ENCODE data around the gene MAPK8IP1. TPM values are rescaled to one million over a fixed set of nuclear protein-coding genes. Genes with fewer than 3 reads are reported as not detected.

The MAPK8IP1 gene
- total RNA-seq, 2 experiments from 2014 or later: 0.85 to 0.86 TPM

DNA sequence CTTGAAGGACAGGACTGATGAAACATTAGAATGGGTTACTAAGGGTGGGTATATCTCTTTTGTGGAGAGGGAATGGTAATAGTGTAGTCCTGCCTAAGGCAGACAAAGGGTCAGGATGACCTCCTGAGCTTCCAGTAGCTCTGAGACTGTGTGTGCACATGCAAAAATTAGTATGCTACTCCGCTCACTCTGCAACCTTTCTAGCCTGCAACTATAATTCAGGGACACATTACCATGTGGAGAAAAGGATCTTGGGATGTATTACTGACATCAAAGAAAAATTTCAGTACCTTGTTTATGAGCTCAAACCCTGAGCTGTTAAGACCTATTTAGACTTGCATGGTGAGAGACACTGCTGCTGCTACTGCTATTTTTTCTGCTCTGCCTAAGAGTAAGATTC lies 62.4 kb downstream of the MAPK8IP1 start:
- POLR2A ChIA-PET: no interaction called here
- H3K36me3 Mint-ChIP-seq: peaks cover 15% of the 10 kb centered on the region
- H3K4me3 Mint-ChIP-seq: no peak overlapping the region
- H3K9me3 Mint-ChIP-seq: no peaks in the 10 kb centered on the region
- H3K27me3 Mint-ChIP-seq: no peaks in the 10 kb centered on the region
- no peaks in the 10 kb centered on the region for H3K4me1 Mint-ChIP-seq
- no peak for ATAC-seq (ENCODE audit: low read depth)
- H3K27ac Mint-ChIP-seq: no peak overlapping the region
- DNase-seq: no peak

DNA sequence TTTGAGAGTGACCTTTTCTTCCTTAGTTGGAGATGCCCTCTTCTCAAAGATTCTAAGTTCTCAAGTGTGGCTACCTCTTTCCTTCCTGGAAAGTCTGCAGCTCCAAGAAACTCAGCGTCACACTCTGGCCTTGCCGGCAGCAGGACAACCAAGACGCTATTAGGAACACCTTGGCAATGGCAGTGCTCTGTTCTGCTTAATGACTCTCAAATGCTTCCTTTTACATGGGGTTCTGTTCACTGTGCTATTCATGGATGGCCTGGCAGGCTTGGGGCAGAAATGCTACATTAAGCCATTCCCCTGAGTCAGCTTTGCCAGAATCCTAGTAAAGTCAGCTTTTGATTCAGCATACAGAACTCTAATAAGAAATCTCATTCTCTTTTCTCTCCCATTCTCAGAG lies 62.9 kb downstream of the MAPK8IP1 start:
- Mint-ChIP-seq H3K9me3 (no peaks in the 10 kb centered on the region), H3K4me3 (no peak overlapping the region), H3K36me3 (peaks cover 15% of the 10 kb centered on the region), H3K27me3 (no peaks in the 10 kb centered on the region), H3K4me1 (no peaks in the 10 kb centered on the region), H3K27ac (no peak overlapping the region)
- POLR2A ChIA-PET: interaction anchor here (0.6 kb wide), 1 partner anchor 9 kb away, joined by 4 read pairs; no protein-coding TSS in a partner anchor
- no peak for ATAC-seq (ENCODE audit: low read depth)
- no peak for DNase-seq

DNA sequence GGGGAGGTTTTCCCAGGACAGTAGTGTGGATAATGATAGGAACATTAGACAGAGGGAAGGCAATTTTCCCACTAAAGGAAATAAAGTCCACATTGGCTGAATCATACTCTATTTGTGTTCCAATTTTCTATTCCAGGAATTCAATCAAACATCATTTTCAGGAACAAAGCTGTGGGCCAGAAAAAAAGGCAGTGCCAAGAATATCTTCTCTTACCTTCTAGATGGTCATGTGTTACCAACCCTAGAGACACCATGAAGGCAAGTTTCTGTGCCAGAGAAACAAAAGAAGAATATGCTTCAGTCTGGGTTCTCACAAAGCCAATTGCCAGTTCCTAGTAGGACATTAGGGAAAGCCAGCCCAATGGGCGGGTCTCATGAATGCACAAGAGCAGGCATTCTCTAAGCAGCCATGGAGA lies 64.5 kb downstream of the MAPK8IP1 start:
- DNase-seq: no peak
- H3K27ac Mint-ChIP-seq: no peak overlapping the region
- ATAC-seq (ENCODE audit: low read depth): no peak
- no peaks in the 10 kb centered on the region for H3K4me1 Mint-ChIP-seq
- peaks cover 15% of the 10 kb centered on the region for H3K36me3 Mint-ChIP-seq
- no peaks in the 10 kb centered on the region for H3K9me3 Mint-ChIP-seq
- H3K4me3 Mint-ChIP-seq: no peak overlapping the region
- H3K27me3 Mint-ChIP-seq: no peaks in the 10 kb centered on the region
- POLR2A ChIA-PET: no interaction called here

Other genes starting within 250 kb of the MAPK8IP1 start
- gene CHST1, start 220.0 kb upstream of the MAPK8IP1 start, total RNA-seq: not detected
- gene SLC35C1, start 80.5 kb upstream of the MAPK8IP1 start, total RNA-seq: 10 to 100 TPM; 18.0 to 20.2 TPM
- gene CRY2, start 38.2 kb upstream of the MAPK8IP1 start, total RNA-seq: 10 to 100 TPM; 32.4 to 36.9 TPM
- 1 to 10 TPM; 3.9 TPM for gene FREY1, start 21.6 kb downstream of the MAPK8IP1 start, total RNA-seq
- 10 to 100 TPM; 49.4 to 61.5 TPM for gene PEX16, start 32.2 kb downstream of the MAPK8IP1 start, total RNA-seq
- 1 to 10 TPM; 2.5 to 2.7 TPM for gene LARGE2, start 37.0 kb downstream of the MAPK8IP1 start, total RNA-seq
- gene PHF21A, start 235.8 kb downstream of the MAPK8IP1 start, total RNA-seq: 10 to 100 TPM; 45.4 to 49.0 TPM